CD4-positive, alpha-beta memory T cell (primary cell): ENCODE measurements around the gene SCN3B. TPM values are rescaled to one million over a fixed set of nuclear protein-coding genes. Genes with fewer than 3 reads are reported as not detected.

Experiments
- CTCF ChIA-PET: fragments of 350-600 bp; sonication (Branson Sonifier 250); formaldehyde crosslinking; loops from one replicate; lab custom pipeline; 2021; ENCODE audit warnings: inconsistent platforms; ENCODE audit not compliant: partially characterized antibody; lab: Charles Lee
- POLR2A ChIA-PET: fragments of 350-600 bp; sonication (Branson Sonifier 250); formaldehyde crosslinking; loops from one replicate; lab custom pipeline; 2021; ENCODE audit not compliant: partially characterized antibody; lab: Charles Lee
- DNase-seq, 5 donors: peaks; one replicate each; pipeline versions ENCODE4 v3.0.0 to v3.0.0-alpha.2; 2020 to 2022; ENCODE audit warnings: mixed read lengths in 1 of 5
- H3K27ac ChIP-seq: one replicate; pipeline ENCODE4 v1.7.0; 2013; ENCODE audit warnings: low read depth, low read length
- H3K27me3 ChIP-seq: 2 replicates; pipeline ENCODE4 v1.7.0; 2013; ENCODE audit warnings: mild to moderate bottlenecking, low read length, moderate library complexity; ENCODE audit not compliant: insufficient read depth
- H3K36me3 ChIP-seq: 2 replicates; pipeline ENCODE4 v1.7.0; 2013; ENCODE audit warnings: mild to moderate bottlenecking, low read length, moderate library complexity; ENCODE audit not compliant: insufficient read depth
- H3K4me1 ChIP-seq: 2 replicates; pipeline ENCODE4 v1.7.0; 2013; ENCODE audit warnings: mild to moderate bottlenecking, low read length, moderate library complexity; ENCODE audit not compliant: insufficient read depth
- H3K4me3 ChIP-seq, 2 donors: one replicate each; pipeline ENCODE4 v1.7.0; 2013; ENCODE audit warnings: low read length in 2 of 2, mild to moderate bottlenecking in 1 of 2
- H3K9me3 ChIP-seq, 2 donors: one replicate each; pipeline ENCODE4 v1.7.0; 2013; ENCODE audit warnings: low read length in 2 of 2, control low read depth in 1 of 2; ENCODE audit not compliant: control insufficient read depth in 1 of 2
- H3K27ac Mint-ChIP-seq, 7 donors: one replicate each; pipeline ENCODE4 v1.8.0; 2020 to 2021; ENCODE audit warnings: mixed read lengths in 7 of 7, mild to moderate bottlenecking in 6 of 7, inconsistent platforms in 3 of 7, moderate library complexity in 3 of 7
- H3K27me3 Mint-ChIP-seq, 2 donors: one replicate each; pipeline ENCODE4 v1.8.0; 2020 to 2021; ENCODE audit warnings: mixed read lengths in 2 of 2
- H3K36me3 Mint-ChIP-seq, 2 donors: one replicate each; pipeline ENCODE4 v1.8.0; 2020 to 2021; ENCODE audit warnings: mixed read lengths in 2 of 2, inconsistent platforms in 1 of 2, mild to moderate bottlenecking in 1 of 2
- H3K4me1 Mint-ChIP-seq, 4 donors: one replicate each; pipeline ENCODE4 v1.8.0; 2020 to 2021; ENCODE audit warnings: mixed read lengths in 4 of 4, mild to moderate bottlenecking in 1 of 4
- H3K4me3 Mint-ChIP-seq, 8 donors: one replicate each; pipeline ENCODE4 v1.8.0; 2020 to 2021; ENCODE audit warnings: mixed read lengths in 8 of 8, mild to moderate bottlenecking in 7 of 8, moderate library complexity in 6 of 8, inconsistent platforms in 3 of 8
- H3K9me3 Mint-ChIP-seq, 8 donors: one replicate each; pipeline ENCODE4 v1.8.0; 2020 to 2021; ENCODE audit warnings: mixed read lengths in 8 of 8, mild to moderate bottlenecking in 5 of 8, inconsistent platforms in 3 of 8, moderate library complexity in 1 of 8
- intact Hi-C: fragments of 100-400 bp; cut with micrococcal nuclease; formaldehyde crosslinking; loops from one replicate; pipeline ENCODE4 v1.15.1; 2023
- polyA plus RNA-seq, 2 donors: library from polyadenylated mRNA; unstranded; fragments of 300-500 nt; fragmentation: Illumina TruSeq; gene quantifications; one replicate each; pipeline ENCODE4 v1.2.3, GENCODE V29; 2021
- total RNA-seq, 2 experiments: library from RNA; stranded (reverse); gene quantifications; one replicate each; pipeline ENCODE4 v1.2.3, GENCODE V29; 2021

The SCN3B gene
- total and polyA plus RNA-seq, 4 experiments from 2014 or later, result 0.05 TPM; not detected in 3

DNA sequence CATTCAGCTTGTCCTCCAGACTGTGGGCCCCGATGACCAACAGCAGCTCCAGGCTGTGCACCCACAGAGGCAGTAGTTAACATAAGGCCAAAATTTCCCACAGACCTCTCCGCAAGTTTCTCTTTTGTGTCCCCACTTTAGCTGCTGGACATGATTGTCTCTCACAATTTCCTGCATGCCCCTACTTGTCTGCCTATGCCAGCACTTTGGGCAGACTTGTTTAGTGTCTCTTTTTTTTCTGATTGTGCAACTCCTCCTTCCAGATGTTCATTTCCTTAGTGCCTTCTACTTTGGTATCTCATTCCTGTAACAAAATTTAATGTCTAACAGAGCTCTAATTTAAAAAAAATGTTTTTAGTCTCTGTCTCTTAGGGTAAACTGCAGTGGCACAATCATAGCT lies 23.8 kb upstream of the SCN3B start:
- Mint-ChIP-seq H3K27me3 (peaks cover 8 to 23% of the 10 kb centered on the region in 2 donors), H3K4me1 (peaks cover 6 to 9% (median 8%) of the 10 kb centered on the region in 4 donors), H3K36me3 (no peaks in the 10 kb centered on the region), H3K4me3 (no peak overlapping the region), H3K27ac (peak overlapping the region in 1 of 7 donors; percentile 29), H3K9me3 (peaks cover 0 to 2% (median 0%) of the 10 kb centered on the region in 8 donors)
- ChIA-PET CTCF (no interaction called here), POLR2A (no interaction called here)
- H3K36me3 ChIP-seq, result no peaks in the 10 kb centered on the region
- H3K4me1 ChIP-seq, result peaks cover 5% of the 10 kb centered on the region
- no peak for DNase-seq
- no peak overlapping the region for H3K4me3 ChIP-seq
- H3K27ac ChIP-seq, result no peak overlapping the region
- no peaks in the 10 kb centered on the region for H3K27me3 ChIP-seq
- intact Hi-C loops, result no loop called here
- no peaks in the 10 kb centered on the region for H3K9me3 ChIP-seq

DNA sequence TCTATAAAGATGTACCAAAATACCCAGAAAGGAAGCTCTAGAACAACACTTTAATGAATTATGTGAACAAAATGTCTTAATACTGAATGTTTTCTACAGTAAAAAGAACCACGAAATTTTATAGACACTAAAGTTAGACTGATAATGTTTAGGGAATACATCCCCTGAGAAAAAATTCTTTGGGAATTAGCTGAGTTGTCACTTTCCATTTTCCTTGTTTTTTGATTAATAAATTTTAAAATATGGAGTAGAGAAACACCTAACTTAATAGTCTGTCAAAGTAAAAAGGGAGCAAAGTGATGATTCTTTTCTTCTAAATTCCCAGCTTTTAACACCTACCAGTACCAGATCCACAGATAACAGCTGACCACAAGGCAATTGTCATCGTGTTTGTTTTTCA lies 23.1 kb upstream of the SCN3B start:
- Histone ChIP-seq H3K4me1 (peaks cover 5% of the 10 kb centered on the region), H3K4me3 (no peak overlapping the region), H3K9me3 (no peaks in the 10 kb centered on the region), H3K27me3 (no peaks in the 10 kb centered on the region), H3K27ac (no peak overlapping the region), H3K36me3 (no peaks in the 10 kb centered on the region)
- no peak for DNase-seq
- H3K4me3 Mint-ChIP-seq, result no peak overlapping the region
- peaks cover 8 to 19% of the 10 kb centered on the region in 2 donors for H3K27me3 Mint-ChIP-seq
- H3K4me1 Mint-ChIP-seq, result peaks cover 6 to 9% (median 8%) of the 10 kb centered on the region in 4 donors
- H3K27ac Mint-ChIP-seq, result no peak overlapping the region
- intact Hi-C loops, result no loop called here
- H3K9me3 Mint-ChIP-seq, result peaks cover 0 to 2% (median 0%) of the 10 kb centered on the region in 8 donors
- ChIA-PET CTCF (no interaction called here), POLR2A (no interaction called here)
- no peaks in the 10 kb centered on the region for H3K36me3 Mint-ChIP-seq

DNA sequence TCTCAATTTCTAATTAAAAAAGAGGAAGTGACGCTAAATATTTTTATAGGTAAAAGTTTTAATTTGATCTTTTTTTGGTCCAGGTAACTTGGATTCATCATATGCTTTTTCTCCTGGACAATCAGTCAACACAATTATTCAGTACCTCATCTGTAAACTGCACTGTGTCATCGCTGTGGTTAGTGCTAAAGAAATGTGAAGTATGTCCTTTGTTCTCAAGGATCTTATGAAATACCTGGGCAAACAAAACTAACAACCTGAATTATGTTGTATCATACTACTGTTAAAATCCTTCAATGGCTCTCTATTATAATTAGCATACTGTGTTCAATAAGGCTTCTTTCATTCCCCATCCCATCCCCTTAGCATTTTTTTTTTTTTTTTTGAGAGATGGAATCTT lies 19.9 kb upstream of the SCN3B start:
- Histone ChIP-seq H3K27me3 (no peaks in the 10 kb centered on the region), H3K27ac (no peak overlapping the region), H3K4me3 (no peak overlapping the region), H3K4me1 (no peaks in the 10 kb centered on the region), H3K36me3 (no peaks in the 10 kb centered on the region), H3K9me3 (no peaks in the 10 kb centered on the region)
- no peak overlapping the region for H3K4me3 Mint-ChIP-seq
- no peaks in the 10 kb centered on the region for H3K4me1 Mint-ChIP-seq
- H3K27ac Mint-ChIP-seq, result no peak overlapping the region
- ChIA-PET CTCF (no interaction called here), POLR2A (no interaction called here)
- intact Hi-C loops, result no loop called here
- peaks cover 9 to 22% of the 10 kb centered on the region in 2 donors for H3K27me3 Mint-ChIP-seq
- no peaks in the 10 kb centered on the region for H3K36me3 Mint-ChIP-seq
- no peak for DNase-seq
- H3K9me3 Mint-ChIP-seq, result peaks cover 0 to 2% (median 0%) of the 10 kb centered on the region in 8 donors

DNA sequence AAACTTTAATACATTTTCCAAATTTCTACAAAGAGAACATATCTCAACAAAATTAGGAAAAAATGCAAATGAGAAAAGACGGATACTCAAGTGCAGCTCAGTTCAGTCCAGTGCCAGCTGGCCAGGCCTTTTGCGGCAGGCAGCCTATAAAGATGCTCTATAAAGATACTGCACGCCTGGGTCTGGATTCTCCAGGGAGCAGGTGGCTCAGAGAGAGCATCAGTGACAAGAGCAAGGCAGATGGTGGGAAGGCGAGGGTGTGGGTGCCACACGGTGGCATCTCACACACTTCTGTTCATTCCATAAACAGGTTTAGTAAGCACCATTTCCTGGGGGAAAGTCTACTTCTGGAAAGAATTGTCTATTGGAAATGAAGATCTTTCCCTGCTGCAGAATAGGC lies 18.1 kb upstream of the SCN3B start:
- CTCF ChIA-PET, result no interaction called here

DNA sequence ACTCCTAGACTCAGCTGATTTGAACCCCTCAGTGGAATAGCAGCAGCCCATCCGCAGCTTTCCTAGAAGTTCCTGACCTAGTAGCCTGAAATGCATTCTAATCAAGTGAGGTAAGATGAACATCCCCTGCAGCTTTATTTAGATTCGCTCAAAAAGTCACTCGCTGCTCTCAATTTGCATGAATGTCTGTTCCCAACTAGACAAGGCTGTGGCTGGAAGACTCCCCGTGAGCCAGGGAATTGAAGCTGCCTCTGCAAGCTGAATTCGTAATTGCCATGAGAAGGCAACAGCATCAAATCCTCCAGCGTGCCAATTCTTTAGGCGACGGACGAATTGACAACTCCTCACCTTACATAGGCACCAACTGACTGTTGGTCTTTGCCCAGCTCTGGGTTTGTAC lies 17.1 kb upstream of the SCN3B start:
- Mint-ChIP-seq H3K9me3 (peaks cover 0 to 5% (median 0%) of the 10 kb centered on the region in 8 donors), H3K4me1 (no peaks in the 10 kb centered on the region), H3K27ac (no peak overlapping the region), H3K36me3 (no peaks in the 10 kb centered on the region), H3K4me3 (no peak overlapping the region), H3K27me3 (peaks cover 7 to 16% of the 10 kb centered on the region in 2 donors)
- Histone ChIP-seq H3K36me3 (no peaks in the 10 kb centered on the region), H3K27me3 (no peaks in the 10 kb centered on the region), H3K4me3 (no peak overlapping the region), H3K9me3 (no peaks in the 10 kb centered on the region), H3K27ac (no peak overlapping the region), H3K4me1 (no peaks in the 10 kb centered on the region)
- no peak for DNase-seq
- intact Hi-C loops, result no loop called here
- ChIA-PET POLR2A (no interaction called here), CTCF (no interaction called here)

More for the DNA sequence above, 18.1 kb upstream of the SCN3B start:
- POLR2A ChIA-PET, result no interaction called here
- no peaks in the 10 kb centered on the region for H3K9me3 ChIP-seq
- H3K4me1 ChIP-seq, result no peaks in the 10 kb centered on the region
- no peaks in the 10 kb centered on the region for H3K36me3 ChIP-seq
- no peak overlapping the region for H3K4me3 ChIP-seq
- intact Hi-C loops, result no loop called here
- no peaks in the 10 kb centered on the region for H3K27me3 ChIP-seq
- H3K9me3 Mint-ChIP-seq, result no peaks in the 10 kb centered on the region
- H3K27ac ChIP-seq, result no peak overlapping the region
- H3K4me1 Mint-ChIP-seq, result no peaks in the 10 kb centered on the region
- peaks cover 9 to 16% of the 10 kb centered on the region in 2 donors for H3K27me3 Mint-ChIP-seq
- no peaks in the 10 kb centered on the region for H3K36me3 Mint-ChIP-seq
- no peak for DNase-seq
- H3K27ac Mint-ChIP-seq, result no peak overlapping the region
- H3K4me3 Mint-ChIP-seq, result no peak overlapping the region

DNA sequence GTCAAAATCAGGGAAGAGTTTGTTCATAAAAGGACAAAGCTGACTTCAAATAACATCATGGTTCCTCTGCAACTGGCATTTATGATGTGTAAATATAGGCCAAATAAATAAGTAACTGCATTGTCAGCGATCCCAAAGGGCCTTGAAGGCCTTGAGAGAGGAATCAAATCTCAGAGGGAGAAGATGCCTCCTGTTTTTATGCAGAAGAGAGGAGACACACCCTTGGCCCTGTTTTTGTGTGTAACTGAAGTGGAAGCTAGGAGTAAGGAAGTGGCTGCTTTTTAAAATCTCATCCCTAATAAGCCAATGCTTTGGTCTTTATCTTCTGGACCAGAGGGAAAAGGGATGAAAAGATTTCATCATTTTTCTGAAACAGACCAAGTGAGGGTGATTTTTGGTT lies 15.7 kb upstream of the SCN3B start:
- no peaks in the 10 kb centered on the region for H3K9me3 ChIP-seq
- intact Hi-C loops, result no loop called here
- no peak overlapping the region for H3K27ac ChIP-seq
- no peaks in the 10 kb centered on the region for H3K36me3 ChIP-seq
- DNase-seq, result no peak
- Mint-ChIP-seq H3K27me3 (peaks cover 7 to 8% of the 10 kb centered on the region in 2 donors), H3K36me3 (no peaks in the 10 kb centered on the region), H3K27ac (no peak overlapping the region), H3K9me3 (peaks cover 0 to 8% (median 1%) of the 10 kb centered on the region in 8 donors), H3K4me1 (no peaks in the 10 kb centered on the region), H3K4me3 (no peak overlapping the region)
- CTCF ChIA-PET, result interaction anchor here (0.8 kb wide), 1 partner anchor 28 kb away, joined by 3 read pairs; no protein-coding TSS in a partner anchor
- POLR2A ChIA-PET, result no interaction called here
- no peaks in the 10 kb centered on the region for H3K4me1 ChIP-seq
- H3K4me3 ChIP-seq, result no peak overlapping the region
- no peaks in the 10 kb centered on the region for H3K27me3 ChIP-seq

DNA sequence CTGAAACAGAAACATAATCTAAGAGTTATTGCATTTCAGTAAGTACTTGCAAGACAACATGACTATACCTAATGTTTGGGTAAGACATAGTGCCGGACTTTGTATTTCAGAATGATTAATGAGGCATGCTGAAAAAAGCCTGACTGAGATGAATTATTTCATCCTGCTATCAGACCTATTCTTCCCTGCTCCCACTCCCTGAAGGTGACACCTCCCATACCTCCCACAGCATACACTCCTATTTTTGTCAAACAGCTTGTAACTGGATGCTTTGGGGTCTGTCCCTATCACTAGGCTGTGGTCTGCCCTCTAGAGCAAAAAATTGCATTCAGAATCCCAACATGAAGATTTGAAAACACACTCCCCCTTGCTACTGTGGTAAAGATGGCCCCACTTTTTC lies 10.9 kb upstream of the SCN3B start:
- CTCF ChIA-PET, result no interaction called here
- Mint-ChIP-seq H3K4me1 (peaks cover 2 to 3% (median 3%) of the 10 kb centered on the region in 4 donors), H3K27me3 (peaks cover 0 to 4% of the 10 kb centered on the region in 2 donors), H3K4me3 (no peak overlapping the region), H3K36me3 (peaks cover 0 to 4% of the 10 kb centered on the region in 2 donors), H3K9me3 (peaks cover 0 to 21% (median 9%) of the 10 kb centered on the region in 8 donors), H3K27ac (no peak overlapping the region)
- intact Hi-C loops, result no loop called here
- Histone ChIP-seq H3K27me3 (no peaks in the 10 kb centered on the region), H3K36me3 (no peaks in the 10 kb centered on the region), H3K4me3 (no peak overlapping the region), H3K4me1 (peaks cover 2% of the 10 kb centered on the region), H3K27ac (no peak overlapping the region), H3K9me3 (no peaks in the 10 kb centered on the region)
- DNase-seq, result no peak
- POLR2A ChIA-PET, result no interaction called here
